IMR-90 (cell line): ENCODE measurements around the gene TBCC. TPM values are rescaled to one million over a fixed set of nuclear protein-coding genes. Genes with fewer than 3 reads are reported as not detected.

Experiments used
- ATAC-seq: fragments of 200-7000 bp; cut with Tn5 transposase; 2 replicates; pipeline ENCODE4 v1.9.1; 2020; ENCODE audit warnings: low read depth, mild to moderate bottlenecking, moderate library complexity
- BruUV-seq: library from RNA; stranded (reverse); fragments of 400-500 nt; replicated peaks from 2 replicates; lab custom pipeline; 2021; lab: Mats Ljungman, UMichigan
- CTCF ChIA-PET: fragments of 300-600 bp; formaldehyde crosslinking; extraction: SDS; loops from one replicate; lab custom pipeline; 2021; ENCODE audit warnings: antibody characterized with exemption; lab: Yijun Ruan, JAX
- POLR2A ChIA-PET: fragments of 300-600 bp; sonication (Branson Sonifier 250); formaldehyde crosslinking; loops from one replicate; lab custom pipeline; 2022; ENCODE audit warnings: antibody characterized with exemption; ENCODE audit not compliant: unreplicated experiment; lab: Charles Lee
- DNase-seq: peaks from one replicate; pipeline ENCODE4 v3.0.0; 2013
- H2AFZ ChIP-seq: replicated peaks from 2 replicates; pipeline ENCODE3; 2013; ENCODE audit warnings: low read length, mild to moderate bottlenecking; ENCODE audit not compliant: poor library complexity
- H2AK5ac ChIP-seq: 2 replicates; pipeline ENCODE4 v1.6.1; 2013; ENCODE audit warnings: low read depth, low read length, inconsistent platforms
- H2AK9ac ChIP-seq: replicated peaks from 2 replicates; pipeline ENCODE3; 2013; ENCODE audit warnings: mild to moderate bottlenecking, low read depth, low read length, moderate library complexity; ENCODE audit not compliant: poor library complexity
- H2BK120ac ChIP-seq: 2 replicates; pipeline ENCODE4 v1.6.1; 2013; ENCODE audit warnings: low read depth, low read length, inconsistent platforms
- H2BK15ac ChIP-seq: 3 replicates; pipeline ENCODE4 v1.6.1; 2013; ENCODE audit warnings: low read depth, low read length, inconsistent platforms
- H2BK20ac ChIP-seq: 2 replicates; pipeline ENCODE4 v1.6.1; 2013; ENCODE audit warnings: low read depth, mild to moderate bottlenecking, inconsistent platforms, low read length, moderate library complexity
- H2BK5ac ChIP-seq: 2 replicates; pipeline ENCODE4 v1.6.1; 2013; ENCODE audit warnings: mild to moderate bottlenecking, low read depth, low read length, inconsistent platforms; ENCODE audit not compliant: poor library complexity, severe bottlenecking
- H3K14ac ChIP-seq: replicated peaks from 2 replicates; pipeline ENCODE4 v1.6.1; 2013; ENCODE audit warnings: low read depth, low read length, inconsistent platforms
- H3K18ac ChIP-seq: 2 replicates; pipeline ENCODE4 v1.6.1; 2013; ENCODE audit warnings: low read depth, low read length, control low read depth
- H3K23ac ChIP-seq: 2 replicates; pipeline ENCODE4 v1.6.1; 2013; ENCODE audit warnings: low read depth, low read length, inconsistent platforms
- H3K27ac ChIP-seq: 2 replicates; pipeline ENCODE4 v1.5.1; 2013; ENCODE audit warnings: mild to moderate bottlenecking, control low read depth, low read length; ENCODE audit not compliant: insufficient read depth
- H3K27me3 ChIP-seq: 2 replicates; pipeline ENCODE4 v1.6.1; 2013; ENCODE audit warnings: low read length; ENCODE audit not compliant: control insufficient read depth, insufficient read depth
- H3K36me3 ChIP-seq: 2 replicates; pipeline ENCODE4 v1.6.1; 2013; ENCODE audit warnings: low read length, mixed read lengths; ENCODE audit not compliant: control insufficient read depth, insufficient read depth
- H3K4ac ChIP-seq: 2 replicates; pipeline ENCODE4 v1.6.1; 2013; ENCODE audit warnings: low read depth, low read length, inconsistent platforms
- H3K4me1 ChIP-seq: 2 replicates; pipeline ENCODE4 v1.6.1; 2013; ENCODE audit warnings: low read length, mixed read lengths; ENCODE audit not compliant: control insufficient read depth, insufficient read depth
- H3K4me2 ChIP-seq: 2 replicates; pipeline ENCODE4 v1.6.1; 2013; ENCODE audit warnings: low read depth, mild to moderate bottlenecking, control low read depth, low read length, moderate library complexity
- H3K4me3 ChIP-seq: 2 replicates; pipeline ENCODE4 v1.5.1; 2013; ENCODE audit warnings: low read depth, mild to moderate bottlenecking, control low read depth, low read length, moderate library complexity; ENCODE audit not compliant: insufficient read depth
- H3K56ac ChIP-seq: 2 replicates; pipeline ENCODE4 v1.6.1; 2013; ENCODE audit warnings: low read length, inconsistent platforms; ENCODE audit not compliant: insufficient read depth; ENCODE audit errors: extremely low read depth
- H3K79me1 ChIP-seq, 2 experiments: 2 replicates each; pipeline ENCODE4 v1.6.1; 2013; ENCODE audit warnings: low read length in 2 of 2, inconsistent platforms in 1 of 2, low read depth in 1 of 2
- H3K9ac ChIP-seq: 2 replicates; pipeline ENCODE4 v1.6.1; 2013; ENCODE audit warnings: low read depth, low read length, control low read depth
- H3K9me1 ChIP-seq: 2 replicates; pipeline ENCODE4 v1.6.1; 2013; ENCODE audit warnings: low read length, inconsistent platforms; ENCODE audit not compliant: insufficient read depth
- H3K9me3 ChIP-seq: 2 replicates; pipeline ENCODE4 v1.6.1; 2013; ENCODE audit warnings: low read length; ENCODE audit not compliant: control insufficient read depth, insufficient read depth
- H4K20me1 ChIP-seq: 2 replicates; pipeline ENCODE4 v1.6.1; 2013; ENCODE audit warnings: low read length, inconsistent platforms; ENCODE audit not compliant: insufficient read depth
- H4K5ac ChIP-seq: 2 replicates; pipeline ENCODE4 v1.6.1; 2013; ENCODE audit warnings: mild to moderate bottlenecking, low read depth, low read length, control low read depth
- H4K8ac ChIP-seq, 2 experiments: 2 replicates each; pipeline ENCODE4 v1.6.1; 2013; ENCODE audit warnings: low read depth in 2 of 2, low read length in 2 of 2, control low read depth in 1 of 2, inconsistent platforms in 1 of 2
- H4K91ac ChIP-seq: 2 replicates; pipeline ENCODE4 v1.6.1; 2013; ENCODE audit warnings: low read depth, low read length, inconsistent platforms; ENCODE audit not compliant: insufficient read depth
- MXI1 ChIP-seq: IDR thresholded peaks from 2 replicates; pipeline ENCODE4 v1.6.1; 2012; ENCODE audit warnings: low read depth, mild to moderate bottlenecking, low read length, moderate library complexity, borderline replicate concordance
- POLR2A ChIP-seq: IDR thresholded peaks from 2 replicates; pipeline ENCODE4 v1.6.1; 2012; ENCODE audit warnings: mild to moderate bottlenecking, low read depth, low read length
- RFX5 ChIP-seq: IDR thresholded peaks from 2 replicates; pipeline ENCODE4 v1.8.0; 2012; ENCODE audit warnings: low read depth, mild to moderate bottlenecking, low read length, moderate library complexity
- WGBS, 2 experiments: methylation state at CpG; one replicate each; pipeline versions ENCODE4 v1.1.5 to v1.1.7; 2013; ENCODE audit warnings: missing lambda C conversion rate in 2 of 2; ENCODE audit not compliant: insufficient read length in 1 of 2; ENCODE audit errors: extremely low coverage in 2 of 2; 5-methylcytosine and 5-hydroxymethylcytosine counted together
- dilution Hi-C: fragments of 300-500 bp; cut with HindIII; formaldehyde crosslinking; loops from one replicate; pipeline ENCODE4 v1.14.3; 2018; ENCODE audit warnings: low sequenced_read_pairs; ENCODE audit not compliant: unreplicated experiment
- in situ Hi-C: fragments of 300-500 bp; cut with MboI; formaldehyde crosslinking; loops from 3 replicates; pipeline ENCODE4 v1.14.3; 2019; ENCODE audit warnings: low sequenced_read_pairs, inconsistent platforms, mixed read lengths
- intact Hi-C: fragments of 100-400 bp; cut with micrococcal nuclease; formaldehyde crosslinking; loops from 2 replicates; pipeline ENCODE4 v1.10.0; 2022
- polyA plus RNA-seq, 3 experiments: library from polyadenylated mRNA; depleted of rRNA; stranded (reverse); fragments of >200 nt; gene quantifications; 2 replicates each; pipeline ENCODE4 v1.2.3, GENCODE V29; 2012; ENCODE audit warnings: low replicate concordance in 1 of 3
- total RNA-seq: library from RNA; depleted of rRNA; stranded (reverse); fragments of >200 nt; gene quantifications from 2 replicates; pipeline ENCODE4 v1.2.3, GENCODE V29; 2012

The TBCC gene
- total and polyA plus RNA-seq, 2 of the 4 experiments (the other 2 are of a cell fraction) = 23.0 to 32.6 TPM

DNA sequence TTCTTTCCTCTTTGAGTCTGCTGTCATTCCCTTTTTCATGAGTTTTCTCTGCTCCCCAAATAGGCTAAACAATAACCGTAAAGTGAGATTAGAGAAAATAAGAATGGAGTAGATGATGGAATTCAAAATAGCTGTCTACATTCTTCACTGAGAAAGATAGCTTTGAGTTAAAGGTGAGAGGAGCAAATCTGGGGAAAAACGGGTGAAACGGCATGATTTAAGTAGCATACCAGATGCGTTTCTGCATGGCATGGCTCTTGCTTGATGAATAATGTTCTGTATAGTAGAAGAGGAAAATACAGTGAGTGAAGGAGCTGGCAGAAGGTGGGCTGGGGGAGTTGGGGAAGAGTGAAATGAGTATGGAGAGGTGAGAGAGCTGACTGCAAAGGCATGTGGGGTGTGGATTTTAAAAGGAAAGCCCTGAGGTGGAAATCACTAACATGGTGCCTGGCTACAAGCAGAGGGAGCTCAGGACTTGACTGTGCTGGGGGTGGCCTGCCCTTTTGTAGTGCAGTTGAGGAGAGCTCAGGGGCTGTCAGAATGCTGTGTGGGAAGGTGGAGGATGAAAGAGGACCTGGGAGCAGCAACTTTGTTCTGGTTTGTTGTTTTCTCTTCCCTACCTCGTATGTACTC is 44.8 kb upstream of the TBCC start:
- H3K14ac ChIP-seq = no peak overlapping the region; the same call in 1 of the 2 replicates
- H2BK5ac ChIP-seq = no peak overlapping the region
- H3K9ac ChIP-seq = no peak overlapping the region
- no peak overlapping the region for H4K91ac ChIP-seq
- no peak overlapping the region for H4K5ac ChIP-seq
- H3K4me1 ChIP-seq = peaks cover 10% of the 10 kb centered on the region
- CTCF ChIA-PET = no interaction called here
- DNase-seq = no peak
- H2BK15ac ChIP-seq = no peak overlapping the region
- H3K27me3 ChIP-seq = no peaks in the 10 kb centered on the region
- H4K20me1 ChIP-seq = peaks cover 9% of the 10 kb centered on the region
- H3K9me3 ChIP-seq = no peaks in the 10 kb centered on the region
- no peak overlapping the region for H2BK120ac ChIP-seq
- no peak overlapping the region for H3K56ac ChIP-seq
- H3K79me1 ChIP-seq = peaks cover 25 to 76% of the 10 kb centered on the region in 2 experiments
- peaks cover 3% of the 10 kb centered on the region; the same call in 1 of the 2 replicates for H3K36me3 ChIP-seq
- H2AK9ac ChIP-seq = peak overlapping the region; percentile 5
- TF ChIP-seq POLR2A (no peak), MXI1 (no peak), RFX5 (no peak)
- dilution Hi-C loops (no loop called here), in situ Hi-C loops (no loop called here), intact Hi-C loops (no loop called here)
- no peak overlapping the region for H3K4me3 ChIP-seq
- H3K27ac ChIP-seq = no peak overlapping the region
- H3K18ac ChIP-seq = no peak overlapping the region
- POLR2A ChIA-PET = no interaction called here
- H2BK20ac ChIP-seq = no peak overlapping the region
- H3K4me2 ChIP-seq = no peak overlapping the region; the same call in 1 of the 2 replicates
- no TSS peak for BruUV-seq
- no peak overlapping the region for H4K8ac ChIP-seq
- H3K23ac ChIP-seq = peak overlapping the region; percentile 7; the same call in 1 of the 2 replicates
- no peak overlapping the region; the same call in 1 of the 2 replicates for H3K4ac ChIP-seq
- H2AFZ ChIP-seq = no peak overlapping the region
- H2AK5ac ChIP-seq = no peak overlapping the region
- 30% methylated on average over 2 of the region's 5 CpGs; no CpG with 5 or more reads in 1 of the 2 experiments for WGBS, 2 experiments
- H3K9me1 ChIP-seq = peaks cover 10% of the 10 kb centered on the region
- peak; percentile 31; the same call in 1 of the 2 replicates for ATAC-seq
